ENCODE results near the gene PARD3B.

The PARD3B gene

DNA sequence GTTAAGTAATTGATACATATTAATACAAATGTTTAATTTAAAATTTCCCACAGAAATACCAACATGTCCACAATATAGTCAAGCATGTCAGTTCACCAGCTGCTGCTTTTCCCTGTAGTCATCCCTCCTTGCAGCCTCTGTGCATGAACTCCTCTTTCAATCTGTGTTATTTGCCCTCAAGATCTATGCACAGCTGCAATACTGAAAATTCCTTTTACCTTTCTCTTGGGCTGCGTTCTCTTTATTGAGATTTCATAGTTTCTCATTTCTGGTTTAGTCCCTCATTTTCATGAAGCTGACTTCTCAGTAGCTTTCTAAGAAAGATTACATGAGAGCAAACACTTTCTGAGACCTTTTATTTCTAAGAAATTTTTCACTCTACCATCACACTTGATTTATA lies 464.9 kb downstream of the PARD3B start:
- DNase-seq (ENCODE audit: low read depth in 2 of 2) = no peak

DNA sequence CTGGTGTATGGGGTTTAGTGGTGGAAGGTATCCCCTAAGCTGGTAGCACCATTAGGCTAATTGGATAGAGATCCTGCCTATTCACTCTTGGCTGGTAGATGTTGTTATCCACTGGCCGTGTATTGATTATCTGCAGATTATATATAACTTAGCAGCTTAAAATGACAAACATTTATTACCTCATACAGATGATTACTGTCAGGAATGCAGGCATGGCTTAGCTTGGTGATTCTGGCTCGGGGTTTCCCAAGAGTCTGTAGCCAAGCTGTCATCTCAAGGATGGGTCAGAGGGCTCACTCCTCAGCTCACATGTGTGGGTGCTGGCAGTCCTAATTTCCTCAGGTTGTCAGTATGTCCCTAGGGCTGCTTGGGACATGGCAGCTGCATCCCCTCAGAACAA lies 465.8 kb downstream of the PARD3B start:
- DNase-seq (ENCODE audit: low read depth in 2 of 2) = no peak

DNA sequence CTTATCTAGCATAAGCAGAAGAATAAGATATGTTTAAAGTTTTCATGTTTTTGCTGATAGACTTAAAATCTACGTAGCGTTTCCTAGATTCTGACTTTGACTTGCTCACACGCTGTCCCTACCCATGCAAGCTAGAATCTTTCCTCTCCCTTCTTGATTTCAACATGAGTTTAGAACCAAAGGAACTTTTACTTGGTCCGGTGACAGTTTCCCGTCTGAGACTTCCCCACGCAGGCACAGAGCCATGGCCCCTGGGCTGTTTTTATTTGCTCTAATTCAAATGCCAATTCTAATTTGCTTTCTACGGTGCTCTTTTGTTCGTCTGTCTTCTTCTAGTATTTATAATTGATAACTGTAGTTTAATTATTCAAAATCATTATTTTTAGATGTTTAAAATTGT lies 467.7 kb downstream of the PARD3B start:
- no peak for DNase-seq (ENCODE audit: low read depth in 2 of 2)

DNA sequence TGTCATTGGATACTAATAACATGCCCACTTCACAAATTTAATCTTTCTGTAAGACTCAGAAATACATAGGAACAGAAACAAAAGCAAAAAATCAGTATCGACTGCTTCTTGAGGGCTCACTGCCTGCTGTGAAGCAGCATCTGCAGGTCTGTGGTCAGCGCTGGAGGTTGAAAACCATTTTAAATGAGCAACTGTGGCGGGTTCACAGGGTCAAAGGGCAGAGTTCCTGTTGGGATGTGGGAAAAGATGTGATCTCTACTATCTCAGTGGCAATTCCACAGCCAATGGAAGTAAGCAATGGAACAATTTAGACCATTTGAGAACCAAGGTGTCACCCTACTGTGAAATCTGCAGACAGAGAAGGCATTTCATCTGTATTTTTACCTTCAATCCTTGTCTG lies 468.3 kb downstream of the PARD3B start:
- no peak for DNase-seq (ENCODE audit: low read depth in 2 of 2)

DNA sequence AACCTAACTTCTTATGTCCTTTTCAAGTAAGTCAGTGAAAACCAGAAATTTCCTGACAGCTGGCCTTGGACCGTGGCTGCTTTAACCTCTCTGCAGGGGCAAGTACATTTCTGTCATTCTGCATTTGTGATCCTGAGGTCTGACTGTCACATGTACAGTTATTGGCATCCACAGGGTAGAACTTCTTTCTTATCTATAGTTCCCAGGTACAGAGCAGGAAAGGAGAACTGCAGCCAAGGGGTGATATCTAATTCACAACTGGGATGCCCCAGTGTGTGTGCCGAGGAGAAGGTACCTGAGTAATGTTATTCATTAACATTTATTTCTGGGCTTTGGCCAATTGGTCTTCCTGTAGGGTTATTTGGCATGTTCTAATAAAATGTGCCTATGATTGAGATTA lies 468.9 kb downstream of the PARD3B start:
- no peak for DNase-seq (ENCODE audit: low read depth in 2 of 2)

DNA sequence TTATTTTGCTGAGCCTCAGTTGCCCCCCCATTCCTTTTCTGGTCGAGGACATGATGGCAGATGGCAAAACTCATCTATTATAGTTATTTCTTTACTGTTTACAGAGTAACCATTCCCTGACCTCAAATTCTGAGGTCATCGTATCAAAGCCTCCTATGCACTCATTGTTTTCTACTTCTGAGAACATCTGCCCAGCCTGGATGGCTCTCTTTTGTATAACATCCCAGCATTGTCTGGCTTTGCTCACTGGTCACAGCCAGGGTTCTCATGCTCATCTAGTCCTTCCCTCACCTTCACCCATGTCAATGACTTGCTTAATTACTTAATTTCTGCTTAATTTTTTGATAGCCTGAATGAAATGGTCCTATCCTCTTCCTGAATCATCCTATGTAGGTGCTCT lies 472.1 kb downstream of the PARD3B start:
- DNase-seq (ENCODE audit: low read depth in 2 of 2) = no peak

DNA sequence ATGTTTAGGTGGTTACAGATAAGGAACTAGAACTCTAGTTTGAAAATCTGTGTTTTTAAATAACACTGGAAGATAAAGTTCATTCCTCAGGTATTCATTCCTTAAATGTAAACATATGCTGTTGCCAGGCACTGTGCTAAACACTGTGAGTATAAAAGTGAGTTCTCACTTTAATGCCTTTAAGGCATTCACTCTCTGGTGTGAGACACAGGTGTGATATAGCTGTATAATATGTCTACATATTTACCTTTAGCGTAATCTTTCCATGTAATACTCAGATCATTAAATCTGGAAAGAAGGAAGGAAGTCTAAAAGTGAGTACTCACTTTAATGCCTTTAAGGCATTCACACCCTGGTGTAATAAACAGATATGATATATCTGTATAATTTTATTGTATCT lies 472.6 kb downstream of the PARD3B start:
- no peak for DNase-seq (ENCODE audit: low read depth in 2 of 2)

DNA sequence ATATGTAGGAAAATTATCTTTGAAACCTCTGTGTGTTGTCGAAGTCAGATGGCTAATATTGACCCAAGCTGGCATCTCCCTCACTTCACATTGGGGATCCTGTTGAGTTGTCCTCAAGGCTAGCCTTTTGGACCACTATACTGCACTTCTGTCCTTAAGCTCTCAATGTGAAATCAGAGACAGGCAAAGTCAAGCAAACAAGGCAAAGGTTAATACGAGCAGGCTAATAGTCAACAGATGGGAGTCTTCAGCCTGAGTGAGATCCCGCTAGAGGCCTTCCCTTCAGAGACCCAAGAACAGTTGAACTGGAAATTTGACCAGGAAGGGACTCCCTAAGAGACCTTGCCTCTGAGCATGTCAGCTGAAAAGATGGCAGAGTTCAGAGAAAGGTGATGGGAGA lies 475.4 kb downstream of the PARD3B start:
- DNase-seq (ENCODE audit: low read depth in 2 of 2) = no peak

DNA sequence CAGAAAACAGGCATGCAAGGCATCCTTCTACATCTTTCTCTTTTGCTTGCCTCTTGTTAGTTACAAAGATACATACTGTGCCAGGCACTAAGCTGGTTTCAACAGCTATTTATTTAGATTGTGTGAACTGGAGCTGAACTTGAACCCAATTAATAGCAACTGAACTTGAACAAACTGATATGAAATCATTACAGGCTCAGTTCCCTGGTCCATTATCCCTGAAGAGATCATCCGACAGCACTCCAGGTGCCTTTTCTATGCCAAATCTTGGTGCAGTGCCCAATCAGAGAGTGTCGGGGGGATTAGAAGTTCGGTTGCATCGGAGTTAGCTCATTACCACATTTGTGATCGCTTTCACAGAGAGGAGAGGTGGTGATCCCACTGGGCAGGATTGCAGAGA lies 477.6 kb downstream of the PARD3B start:
- DNase-seq (ENCODE audit: low read depth in 2 of 2) = no peak

DNA sequence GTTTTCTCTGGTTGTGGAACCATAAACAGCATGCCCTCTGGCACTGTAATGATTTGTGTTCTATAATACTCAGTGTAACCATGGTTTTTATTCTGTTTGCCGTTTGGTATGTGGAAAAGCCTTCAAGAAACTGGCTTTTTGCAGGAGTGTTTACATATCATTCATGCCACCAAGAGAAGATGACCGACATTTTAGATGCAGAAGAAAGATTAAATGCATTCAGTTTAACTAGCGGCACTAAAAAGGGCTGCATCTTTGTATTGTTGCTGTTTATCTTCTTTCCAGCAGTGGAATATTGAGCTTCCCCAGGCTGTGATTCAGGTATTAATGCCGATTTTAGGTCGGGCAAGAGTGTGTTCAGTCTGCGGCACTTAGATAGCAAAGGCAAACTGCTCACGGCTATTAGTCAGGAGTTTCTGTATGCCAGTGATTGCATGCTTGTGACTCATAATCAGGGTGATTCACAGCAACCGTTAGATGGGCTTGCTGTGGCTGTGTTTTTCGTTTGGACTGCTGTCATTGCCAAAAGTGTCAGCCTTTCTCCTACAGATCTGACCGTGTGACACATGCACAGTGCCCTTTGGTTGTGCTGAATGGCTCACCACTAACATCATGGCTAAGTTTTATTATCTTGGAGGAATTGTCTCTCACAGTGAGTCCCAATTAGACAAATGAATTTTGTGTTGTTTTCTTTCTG lies 479.7 kb downstream of the PARD3B start:
- DNase-seq (ENCODE audit: low read depth in 2 of 2) = peak in 1 of 2 donors; percentile 7

DNA sequence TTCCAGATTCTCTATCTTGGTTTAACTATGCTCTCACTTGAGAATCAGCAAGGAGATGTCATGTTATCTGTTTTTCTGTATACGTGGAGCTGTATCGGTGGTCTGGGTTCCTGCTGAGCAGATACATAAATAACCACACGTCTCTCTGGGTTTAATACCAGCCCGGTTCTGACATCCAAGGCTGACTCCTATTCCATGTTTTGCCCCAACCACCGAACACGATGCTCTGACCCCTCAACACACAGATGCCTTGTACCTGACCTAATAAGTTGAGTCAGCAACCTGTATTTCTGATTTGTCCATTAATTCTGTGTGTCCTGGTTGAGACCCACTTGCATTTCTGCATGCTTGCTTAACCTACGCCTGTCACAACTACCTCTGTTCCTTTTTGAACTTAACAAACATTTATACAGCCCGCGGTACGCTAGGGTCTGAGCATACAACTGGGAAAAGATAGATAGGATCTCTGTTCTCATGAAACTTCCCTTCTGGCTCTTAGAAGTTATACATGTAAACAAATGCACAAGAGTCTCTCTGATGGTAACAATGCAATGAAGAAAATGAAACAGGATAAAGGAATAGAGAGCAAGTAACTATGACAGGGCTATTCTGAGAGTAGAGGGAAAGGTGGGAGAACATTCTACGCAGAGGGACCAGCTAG lies 480.4 kb downstream of the PARD3B start:
- DNase-seq (ENCODE audit: low read depth in 2 of 2) = no peak

DNA sequence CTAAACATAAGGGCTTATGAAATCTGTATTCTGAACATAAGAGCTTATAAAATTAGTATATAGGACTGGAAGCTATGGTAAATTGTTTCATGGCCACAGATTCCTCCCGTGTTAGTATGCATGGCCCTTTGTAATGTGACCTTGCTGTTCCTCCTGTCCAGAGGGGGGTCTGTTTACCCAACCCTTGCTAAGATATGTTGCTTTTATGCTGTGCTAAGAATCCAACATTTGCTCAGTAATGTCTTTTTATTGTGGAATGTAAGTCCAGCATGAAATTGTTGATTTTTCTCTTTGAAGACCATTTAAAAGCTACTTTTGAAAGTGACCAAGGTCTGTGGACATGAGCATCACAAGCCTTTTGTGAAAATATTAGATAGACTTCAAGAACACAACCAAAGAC lies 485.4 kb downstream of the PARD3B start:
- no peak for DNase-seq (ENCODE audit: low read depth in 2 of 2)

DNA sequence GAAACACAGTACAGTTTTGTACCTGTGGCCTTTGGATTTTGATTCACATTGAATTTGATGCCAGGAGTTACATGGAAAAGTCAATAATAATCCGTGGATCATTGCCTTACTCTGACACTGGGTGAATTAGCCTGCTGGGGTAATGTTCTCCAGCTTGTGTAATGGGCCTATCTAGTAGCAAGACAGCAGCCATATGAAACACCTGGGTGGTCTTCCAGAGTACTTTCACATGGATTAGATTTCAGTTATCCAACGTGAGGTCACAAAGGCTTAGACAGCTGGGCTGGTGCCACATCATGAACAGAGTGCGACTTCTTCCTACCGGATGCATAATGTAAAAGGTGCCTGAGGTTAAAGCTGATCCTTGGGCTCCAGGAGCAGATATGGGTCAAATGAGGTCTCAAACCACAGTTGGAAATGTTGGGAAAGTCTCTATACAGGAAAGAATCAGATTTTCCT lies 486.8 kb downstream of the PARD3B start:
- DNase-seq (ENCODE audit: low read depth in 2 of 2) = no peak

DNA sequence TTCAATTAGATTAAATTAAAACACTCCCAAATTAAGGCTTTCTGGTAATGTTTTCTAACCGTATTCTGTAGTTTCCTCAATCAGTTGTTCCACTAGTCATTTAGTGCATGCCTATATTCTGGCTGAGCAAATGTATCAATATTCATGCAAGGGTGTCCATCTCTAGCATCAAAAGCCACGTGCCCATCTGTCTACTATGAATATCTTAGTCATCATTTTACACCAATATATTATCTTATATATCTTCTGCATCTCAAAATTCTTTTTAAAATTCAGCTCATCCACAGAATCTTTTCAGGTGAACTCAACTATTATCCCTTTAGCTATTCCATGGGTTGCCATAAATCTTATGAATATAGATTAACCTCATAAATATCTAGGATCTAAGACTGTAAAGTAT lies 488.2 kb downstream of the PARD3B start:
- no peak for DNase-seq (ENCODE audit: low read depth in 2 of 2)

DNA sequence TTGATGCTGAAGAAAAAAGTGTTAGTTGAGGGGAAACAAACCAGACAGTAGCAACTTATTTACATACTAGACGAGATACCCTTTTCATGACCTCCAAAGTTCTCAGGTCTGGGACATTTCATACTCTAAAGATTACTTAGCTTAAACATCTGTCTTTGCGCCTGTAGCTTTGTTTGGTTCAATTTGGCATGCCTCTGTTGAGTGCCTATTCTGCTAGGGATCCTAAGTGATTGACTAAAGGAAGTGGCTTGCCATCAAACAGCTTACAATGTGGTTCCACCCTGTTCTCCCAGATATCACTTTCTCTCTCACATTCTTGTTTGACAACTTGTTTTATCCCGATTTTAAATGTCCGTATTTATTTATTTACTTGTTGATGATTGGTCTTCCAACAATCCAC lies 488.8 kb downstream of the PARD3B start:
- no peak for DNase-seq (ENCODE audit: low read depth in 2 of 2)

DNA sequence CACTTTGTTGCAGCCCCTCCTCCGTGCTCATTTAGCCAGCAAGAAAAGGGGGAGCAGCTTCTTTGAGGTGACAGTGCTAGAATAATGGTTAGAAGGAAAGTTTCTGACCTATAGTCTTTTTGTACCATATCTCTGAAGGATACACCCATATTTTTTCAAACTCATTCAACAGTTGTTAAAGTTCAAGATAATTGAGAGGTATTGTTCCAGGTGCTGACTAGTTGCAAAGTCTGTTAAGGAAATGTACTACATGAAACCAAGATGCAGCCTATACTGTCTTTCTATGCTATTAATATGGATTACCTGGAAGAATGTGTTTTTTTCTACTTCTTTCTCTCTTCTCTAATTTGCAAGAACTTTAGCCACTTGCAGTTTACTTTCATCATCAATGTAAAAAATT lies 495.0 kb downstream of the PARD3B start:
- DNase-seq (ENCODE audit: low read depth in 2 of 2) = no peak

DNA sequence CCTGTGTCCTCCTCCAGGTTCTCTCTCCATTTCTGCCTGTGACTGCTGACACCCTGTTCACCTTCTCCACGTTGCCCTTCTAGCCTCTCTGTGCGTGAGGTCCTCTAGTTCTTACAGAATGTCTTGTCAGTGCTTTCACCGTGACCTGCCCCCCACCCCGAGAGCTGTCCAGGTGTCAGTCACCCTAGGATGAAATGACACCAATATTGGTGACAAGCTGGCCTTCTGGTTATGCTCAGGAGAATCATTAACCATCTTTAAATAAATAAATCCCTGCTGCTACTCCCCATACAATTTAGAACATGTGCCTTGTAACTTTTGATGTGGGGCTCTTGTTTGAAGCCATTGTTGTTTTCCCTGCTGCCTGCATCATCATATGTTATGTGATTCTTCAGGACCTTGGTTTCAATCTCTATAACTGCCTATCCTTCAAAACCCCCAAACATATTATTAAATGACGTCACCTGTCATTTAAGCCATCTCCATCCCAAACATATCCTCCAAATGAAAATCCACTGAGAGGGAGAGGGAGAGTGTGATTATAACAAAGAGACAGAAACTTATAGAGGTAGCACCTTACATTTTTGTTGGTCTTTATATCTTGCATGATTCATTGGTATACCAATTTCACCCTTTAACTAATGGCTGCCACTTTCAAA lies 496.3 kb downstream of the PARD3B start:
- DNase-seq (ENCODE audit: low read depth in 2 of 2) = no peak

DNA sequence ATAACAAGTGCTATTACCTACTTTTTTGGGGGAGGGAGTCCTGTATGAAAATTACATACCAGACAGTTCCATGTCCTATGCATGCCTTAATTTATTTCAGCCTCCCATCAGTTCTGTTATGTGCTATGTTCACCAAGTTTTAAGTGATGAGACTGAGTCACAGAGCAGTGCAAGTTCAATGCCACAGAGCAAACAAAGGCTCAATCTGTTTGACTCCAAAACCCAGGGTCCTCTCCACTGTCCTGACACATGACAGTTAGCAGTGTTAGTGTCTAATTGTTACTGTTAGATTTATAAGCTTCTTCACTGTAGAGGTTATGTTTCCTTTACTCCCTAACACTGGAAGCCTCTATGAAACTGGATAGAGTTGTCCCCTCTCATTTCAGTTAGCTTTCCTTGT lies 498.0 kb downstream of the PARD3B start:
- DNase-seq (ENCODE audit: low read depth in 2 of 2) = no peak

DNA sequence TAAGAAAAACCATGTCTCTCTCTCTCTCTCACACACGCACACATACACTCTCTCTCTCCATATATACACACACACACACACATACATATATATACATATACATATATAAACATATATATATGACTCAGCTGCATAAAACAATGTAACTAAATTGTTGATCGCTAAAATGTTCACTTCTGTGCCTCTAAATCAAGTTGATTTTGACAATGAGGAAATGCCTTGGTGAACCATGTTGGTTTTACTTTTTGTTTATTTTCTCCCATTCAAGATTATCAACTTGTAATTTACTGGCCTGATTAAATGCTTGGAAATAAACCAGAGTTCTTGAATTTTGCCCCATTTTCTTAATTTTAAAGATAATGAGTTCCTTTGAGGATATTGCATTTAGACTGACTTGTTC lies 500.4 kb downstream of the PARD3B start:
- no peak for DNase-seq (ENCODE audit: low read depth in 2 of 2)

DNA sequence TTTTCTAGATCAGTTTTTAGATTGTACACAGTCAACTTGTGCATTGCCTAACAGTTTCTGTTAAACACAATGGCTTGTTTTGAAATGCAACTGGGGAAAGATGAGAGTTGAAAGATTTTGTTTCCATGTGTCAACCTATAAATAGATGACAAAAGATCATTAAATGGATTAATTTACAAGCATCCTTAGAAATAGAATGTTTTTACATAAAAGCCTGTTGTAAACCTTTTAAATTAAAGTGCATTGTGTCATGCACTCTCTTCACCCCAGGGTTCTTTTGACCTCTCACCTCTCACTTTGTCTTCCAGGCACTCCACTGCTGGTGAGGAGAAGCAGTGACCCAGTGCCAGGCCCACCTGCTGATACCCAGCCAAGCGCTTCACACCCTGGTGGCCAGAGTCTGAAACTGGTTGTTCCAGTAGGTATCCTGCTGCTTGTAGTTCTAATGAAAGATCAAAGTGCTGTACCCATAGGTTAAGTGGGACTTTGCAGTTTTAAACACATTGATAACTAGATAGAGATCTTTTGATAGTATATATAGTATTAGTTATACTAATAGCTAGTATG lies 502.1 kb downstream of the PARD3B start:
- no peak for DNase-seq (ENCODE audit: low read depth in 2 of 2)

DNA sequence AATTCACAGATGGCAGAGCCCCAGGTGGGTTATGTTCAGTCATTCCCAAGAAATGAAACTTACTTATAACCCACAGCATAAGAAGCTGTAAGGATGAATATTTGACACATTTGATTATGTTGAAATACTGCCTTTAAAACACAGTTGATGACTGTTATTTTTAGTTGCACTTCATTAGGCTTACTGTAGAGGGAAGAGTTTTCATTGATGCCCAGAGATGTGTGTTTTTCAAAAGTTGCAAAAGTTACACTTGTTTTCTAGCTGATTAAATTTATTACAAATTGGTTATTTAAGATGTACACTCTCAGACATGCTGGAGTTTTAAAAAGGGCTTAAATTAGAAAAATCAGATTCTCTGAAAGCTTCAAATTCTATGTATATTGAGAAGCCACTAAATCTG lies 506.1 kb downstream of the PARD3B start:
- no peak for DNase-seq (ENCODE audit: low read depth in 2 of 2)

DNA sequence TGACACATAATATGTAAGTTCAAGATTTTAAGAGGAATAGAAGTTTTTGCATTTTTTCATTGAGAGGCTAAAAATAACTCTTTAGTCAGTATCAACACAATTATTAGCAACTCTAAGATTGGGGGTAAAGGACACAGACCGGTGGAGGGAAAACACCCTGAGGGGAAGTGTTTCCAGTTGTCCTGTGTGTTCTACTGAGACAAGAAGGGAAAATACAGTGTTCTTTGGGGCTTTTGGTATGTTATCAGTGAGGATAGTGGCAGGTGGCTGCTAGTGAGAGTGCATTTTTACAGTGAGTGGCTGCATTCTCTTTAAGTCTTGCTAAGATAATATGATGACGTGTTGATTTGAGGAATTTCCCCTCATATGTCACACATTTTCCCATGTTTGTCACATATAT lies 507.5 kb downstream of the PARD3B start:
- no peak for DNase-seq (ENCODE audit: low read depth in 2 of 2)

DNA sequence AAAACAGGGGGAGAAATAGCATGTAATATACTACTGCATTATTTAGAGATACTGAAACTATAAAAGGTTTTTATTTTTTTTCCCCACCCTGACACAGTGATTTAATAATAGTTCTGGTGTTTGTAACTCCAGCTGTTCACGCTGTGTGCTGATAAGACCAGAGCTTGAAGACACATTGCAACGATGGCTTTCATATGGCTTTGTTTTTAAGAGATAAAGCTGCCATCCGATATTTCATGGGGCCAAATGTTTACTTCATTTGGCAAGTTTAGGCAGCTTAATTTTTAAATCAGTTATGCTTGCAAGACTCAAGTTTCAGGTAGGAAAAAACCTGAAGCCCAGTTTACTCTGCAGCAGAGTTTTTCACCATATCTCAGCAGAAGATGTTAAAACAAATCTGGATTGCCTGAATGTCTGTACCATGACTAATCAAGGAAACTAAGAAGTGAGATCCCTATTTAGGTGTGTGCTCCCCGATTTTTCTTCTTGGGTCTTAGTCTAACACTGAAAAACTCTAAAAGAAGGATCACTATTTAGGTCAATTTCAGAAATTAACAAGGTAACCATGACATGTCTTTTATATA lies 508.6 kb downstream of the PARD3B start:
- DNase-seq (ENCODE audit: low read depth in 2 of 2) = no peak
